ENCODE data around the gene MRPL36.
"Not testable (repeated sequence)": the region's sequence is repeated elsewhere in the genome, so short reads cannot be mapped to it uniquely, and the experiment has no call there.

Gene MRPL36

GRCh38 chr5:1795506-1795905 lies 4.1 kb downstream of the MRPL36 start:
- DNase-seq = no peak

GRCh38 chr5:1794901-1795290 lies 4.7 kb downstream of the MRPL36 start:
- no peak for DNase-seq

- no peak for DNase-seq
Observed at GRCh38 chr5:1793966-1794900, 5.4 kb downstream of the MRPL36 start.

GRCh38 chr5:1793301-1793740 lies 6.3 kb downstream of the MRPL36 start:
- DNase-seq = no peak

- peak; percentile 83 for DNase-seq
Observed at GRCh38 chr5:1792842-1793266, 6.8 kb downstream of the MRPL36 start.

- no peak for DNase-seq
Observed at GRCh38 chr5:1791176-1791575, 8.5 kb downstream of the MRPL36 start.

GRCh38 chr5:1789834-1790471 lies 9.7 kb downstream of the MRPL36 start:
- no peak for DNase-seq

GRCh38 chr5:1789438-1789833 lies 10.2 kb downstream of the MRPL36 start:
- not testable (repeated sequence) for DNase-seq

GRCh38 chr5:1788828-1789227 lies 10.8 kb downstream of the MRPL36 start:
- no peak for DNase-seq

GRCh38 chr5:1788200-1788599 lies 11.4 kb downstream of the MRPL36 start:
- DNase-seq = no peak

- no peak for DNase-seq
Observed at GRCh38 chr5:1787472-1788047, 12.1 kb downstream of the MRPL36 start.

- no peak for DNase-seq
Observed at GRCh38 chr5:1786621-1787471, 12.8 kb downstream of the MRPL36 start.

- DNase-seq = no peak
Observed at GRCh38 chr5:1785984-1786383, 13.7 kb downstream of the MRPL36 start.

GRCh38 chr5:1785062-1785461 lies 14.6 kb downstream of the MRPL36 start:
- no peak for DNase-seq

GRCh38 chr5:1784197-1785050 lies 15.2 kb downstream of the MRPL36 start:
- no peak for DNase-seq

- no peak for DNase-seq
Observed at GRCh38 chr5:1783216-1783554, 16.5 kb downstream of the MRPL36 start.

- DNase-seq = no peak
Observed at GRCh38 chr5:1782385-1783215, 17.0 kb downstream of the MRPL36 start.

- DNase-seq = no peak
Observed at GRCh38 chr5:1781726-1782384, 17.8 kb downstream of the MRPL36 start.

- no peak for DNase-seq
Observed at GRCh38 chr5:1781107-1781506, 18.5 kb downstream of the MRPL36 start.

- DNase-seq = no peak
Observed at GRCh38 chr5:1780614-1780930, 19.1 kb downstream of the MRPL36 start.

Measured in CD4-positive, alpha-beta T cell treated with Interleukin-17A for 4 hours (primary cell).